HG02840 (cell line): ENCODE results near the gene SLC38A10.

Source experiments
- ATAC-seq: cut with Tn5 transposase; IDR thresholded peaks from one replicate; pipeline ENCODE4 v1.9.1; 2021; ENCODE audit warnings: mild to moderate bottlenecking, moderate library complexity, moderate number of reproducible peaks; ENCODE audit not compliant: unreplicated experiment, low FRiP score

The SLC38A10 gene

GRCh38 chr17:81245665-81246342, 49.3 kb downstream of the SLC38A10 start:
- no peak for ATAC-seq

GRCh38 chr17:81245024-81245664, 50.0 kb downstream of the SLC38A10 start:
- ATAC-seq, result no peak

GRCh38 chr17:81244358-81245023, 50.6 kb downstream of the SLC38A10 start:
- no peak for ATAC-seq

- no peak for ATAC-seq
Observed at GRCh38 chr17:81243333-81243664, 51.8 kb downstream of the SLC38A10 start.

- no peak for ATAC-seq
Observed at GRCh38 chr17:81242421-81243332, 52.4 kb downstream of the SLC38A10 start.

- no peak for ATAC-seq
Observed at GRCh38 chr17:81241648-81242420, 53.3 kb downstream of the SLC38A10 start.

GRCh38 chr17:81241203-81241602, 53.9 kb downstream of the SLC38A10 start:
- no peak for ATAC-seq

- ATAC-seq, result no peak
Observed at GRCh38 chr17:81240761-81241160, 54.3 kb downstream of the SLC38A10 start.

- ATAC-seq, result no peak
Observed at GRCh38 chr17:81239714-81240555, 55.2 kb downstream of the SLC38A10 start.

GRCh38 chr17:81238815-81239713, 56.0 kb downstream of the SLC38A10 start, which contains the start of the genes NDUFAF8 and TEPSIN:
NDUFAF8 (plus strand) TSS chr17:81239318; CDS start chr17:81239364, 46 bp downstream.
TEPSIN (minus strand) TSS chr17:81239055; CDS start chr17:81239033, 22 bp downstream.
- ATAC-seq, result peak; percentile 84

GRCh38 chr17:81238490-81238814, 56.7 kb downstream of the SLC38A10 start:
- peak; percentile 3 for ATAC-seq

- no peak for ATAC-seq
Observed at GRCh38 chr17:81237591-81238489, 57.3 kb downstream of the SLC38A10 start.

GRCh38 chr17:81236784-81237183, 58.3 kb downstream of the SLC38A10 start:
- no peak for ATAC-seq

GRCh38 chr17:81235822-81236740, 59.0 kb downstream of the SLC38A10 start:
- no peak for ATAC-seq

GRCh38 chr17:81234940-81235821, 59.9 kb downstream of the SLC38A10 start:
- ATAC-seq, result no peak
